Smooth muscle cell (in vitro differentiated cells): ENCODE results near the gene BRMS1. TPM values are rescaled to one million over a fixed set of nuclear protein-coding genes. Genes with fewer than 3 reads are reported as not detected.
"Not testable (repeated sequence)": the region's sequence is repeated elsewhere in the genome, so short reads cannot be mapped to it uniquely, and the experiment has no call there.

ENCODE experiments used
- DNase-seq: peaks from one replicate; lab custom pipeline; 2025; ENCODE audit not compliant: unreplicated experiment; lab: John Stamatoyannopoulos, UW
- H2AFZ ChIP-seq: fragments of 200-600 bp; sonication (generic); 2 replicates; pipeline ENCODE4 v1.6.0; 2016; ENCODE audit warnings: antibody characterized with exemption, low read depth, mild to moderate bottlenecking
- H3F3A ChIP-seq: fragments of 200-600 bp; sonication (generic); 2 replicates; pipeline ENCODE4 v1.6.0; 2017; ENCODE audit warnings: antibody characterized with exemption, low read depth
- H3K27ac ChIP-seq: fragments of 200-600 bp; sonication (generic); 2 replicates; pipeline ENCODE4 v1.5.1; 2016; ENCODE audit warnings: low read depth, mild to moderate bottlenecking
- H3K27me3 ChIP-seq: fragments of 200-600 bp; sonication (generic); 2 replicates; pipeline ENCODE4 v1.6.1; 2016; ENCODE audit warnings: low read depth, mild to moderate bottlenecking
- H3K36me3 ChIP-seq: fragments of 200-600 bp; sonication (generic); 2 replicates; pipeline ENCODE4 v1.5.1; 2016; ENCODE audit warnings: low read depth
- H3K4me1 ChIP-seq: fragments of 200-600 bp; sonication (generic); 2 replicates; pipeline ENCODE4 v1.5.1; 2016; ENCODE audit warnings: low read depth
- H3K4me2 ChIP-seq: fragments of 200-600 bp; sonication (generic); 2 replicates; pipeline ENCODE4 v1.6.0; 2016; ENCODE audit warnings: mild to moderate bottlenecking
- H3K4me3 ChIP-seq: fragments of 200-600 bp; sonication (generic); 2 replicates; pipeline ENCODE4 v1.5.1; 2016; ENCODE audit warnings: mild to moderate bottlenecking
- H3K79me2 ChIP-seq: fragments of 200-600 bp; sonication (generic); 2 replicates; pipeline ENCODE4 v1.6.0; 2016; ENCODE audit warnings: low read depth, mild to moderate bottlenecking
- H3K9ac ChIP-seq: fragments of 200-600 bp; sonication (generic); 2 replicates; pipeline ENCODE4 v1.6.0; 2016; ENCODE audit warnings: low read depth
- H3K9me3 ChIP-seq: fragments of 200-600 bp; sonication (generic); replicated peaks from 2 replicates; pipeline ENCODE4 v1.5.1; 2016; ENCODE audit warnings: low read depth
- H4K20me1 ChIP-seq: fragments of 200-600 bp; sonication (generic); 2 replicates; pipeline ENCODE4 v1.6.0; 2016; ENCODE audit warnings: low read depth
- CTCF ChIP-seq: fragments of 200-600 bp; sonication (generic); IDR thresholded peaks from 2 replicates; pipeline ENCODE4 v1.5.1; 2017; ENCODE audit warnings: borderline replicate concordance, mild to moderate bottlenecking, antibody characterized with exemption; ENCODE audit not compliant: insufficient read depth, poor library complexity, severe bottlenecking
- WGBS: methylation state at CpG from one replicate; pipeline ENCODE4 v1.1.7; 2016; ENCODE audit warnings: low lambda C conversion rate; 5-methylcytosine and 5-hydroxymethylcytosine counted together
- polyA plus RNA-seq: library from polyadenylated mRNA; unstranded; fragments of >200 nt; fragmentation: Nextera tagmentation; extraction: Ambion mirVana; gene quantifications from 2 replicates; pipeline ENCODE4 v1.2.1, GENCODE V29; 2016
- total RNA-seq: library from RNA; depleted of rRNA; stranded (reverse); fragments of >200 nt; gene quantifications from 2 replicates; pipeline ENCODE4 v1.2.3, GENCODE V29; 2014

Gene BRMS1
- total and polyA plus RNA-seq, 2 experiments from 2014 or later = 23.8 to 44.2 TPM

- WGBS = 96% methylated on average over 14 of the region's 15 CpGs
- H3K4me2 ChIP-seq = no peak overlapping the region
- no peaks in the 10 kb centered on the region for H4K20me1 ChIP-seq
- H3K4me3 ChIP-seq = no peak overlapping the region
- H3F3A ChIP-seq = no peaks in the 10 kb centered on the region
- TF ChIP-seq CTCF = no peak
- H3K27ac ChIP-seq = no peak overlapping the region
- no peak for DNase-seq
- H3K79me2 ChIP-seq = no peaks in the 10 kb centered on the region
- H3K9ac ChIP-seq = no peak overlapping the region
- H3K27me3 ChIP-seq = no peaks in the 10 kb centered on the region
- no peaks in the 10 kb centered on the region for H3K4me1 ChIP-seq
- H3K36me3 ChIP-seq = no peaks in the 10 kb centered on the region
- H2AFZ ChIP-seq = no peak overlapping the region
- no peaks in the 10 kb centered on the region for H3K9me3 ChIP-seq
Measured at GRCh38 chr11:66360406-66361073, 15.6 kb upstream of the BRMS1 start.

DNA sequence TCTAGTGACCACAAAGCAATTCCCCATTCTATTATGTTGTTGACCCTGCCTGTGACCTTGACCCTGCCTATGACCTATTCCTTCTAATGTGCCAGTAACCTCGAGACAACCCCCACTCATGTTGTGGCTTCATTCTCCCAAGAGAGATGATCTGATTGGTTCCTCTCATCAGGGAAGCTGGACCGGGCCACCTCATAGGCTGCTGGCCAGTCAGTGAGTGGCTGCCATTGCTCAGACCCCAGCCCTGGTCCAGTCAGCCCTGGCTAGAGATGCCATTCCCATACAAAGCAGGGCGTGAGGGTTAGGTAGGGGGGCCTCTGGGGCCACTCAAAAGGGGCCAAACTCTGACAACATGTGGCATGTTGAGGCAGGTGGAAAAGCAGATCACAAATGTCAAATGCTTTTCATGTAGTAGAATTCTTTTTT, 14.8 kb upstream of the BRMS1 start:
- whole genome bisulfite sequencing = 81% methylated on average over 3 of the region's 3 CpGs

DNA sequence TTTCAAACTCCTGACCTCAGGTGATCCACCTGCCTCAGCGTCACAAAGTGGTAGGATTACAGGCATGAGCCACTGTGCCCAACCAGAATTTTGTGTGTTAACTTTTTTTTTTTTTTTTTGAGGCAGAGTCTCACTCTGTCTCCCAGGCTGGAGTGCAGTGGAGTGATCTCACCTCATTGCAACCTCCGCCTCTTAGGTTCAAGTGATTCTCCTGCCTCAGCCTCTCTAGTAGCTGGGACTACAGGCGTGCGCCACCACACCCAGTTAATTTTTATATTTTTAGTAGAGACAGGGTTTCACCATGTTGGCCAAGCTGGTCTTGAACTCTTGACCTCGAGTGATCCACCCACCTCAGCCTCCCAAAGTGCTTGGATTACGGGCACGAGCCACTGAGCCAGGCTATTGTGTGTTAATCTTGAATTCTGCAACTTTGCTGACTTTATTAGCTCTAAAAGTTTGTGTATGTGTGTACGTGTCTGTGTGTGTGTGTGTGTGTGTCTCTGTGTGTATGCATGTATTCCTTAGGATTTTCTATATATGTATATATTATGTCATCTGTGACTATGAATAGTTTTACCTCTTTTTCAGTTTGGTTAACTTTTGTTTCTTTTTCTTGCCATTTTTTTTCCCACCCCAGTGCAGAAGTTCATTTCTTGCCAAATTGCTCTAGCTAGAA, 5.8 kb upstream of the BRMS1 start:
- not testable (repeated sequence) for H4K20me1 ChIP-seq, H3F3A ChIP-seq, H3K27me3 ChIP-seq, H3K4me2 ChIP-seq, DNase-seq, H3K9me3 ChIP-seq, H3K36me3 ChIP-seq, H3K79me2 ChIP-seq, H3K4me3 ChIP-seq, H2AFZ ChIP-seq, H3K9ac ChIP-seq, H3K27ac ChIP-seq
- peaks cover 12% of the 10 kb centered on the region for H3K4me1 ChIP-seq
- WGBS = 82% methylated on average over 8 of the region's 8 CpGs

More for the DNA sequence above, 14.8 kb upstream of the BRMS1 start:
- Histone ChIP-seq H3K79me2 (no peaks in the 10 kb centered on the region), H3K27me3 (no peaks in the 10 kb centered on the region), H2AFZ (no peak overlapping the region), H3K9ac (no peak overlapping the region), H3F3A (no peaks in the 10 kb centered on the region), H3K9me3 (no peaks in the 10 kb centered on the region), H3K36me3 (no peaks in the 10 kb centered on the region), H3K4me3 (no peak overlapping the region), H4K20me1 (no peaks in the 10 kb centered on the region), H3K4me2 (no peak overlapping the region), H3K27ac (no peak overlapping the region), H3K4me1 (no peaks in the 10 kb centered on the region)
- no peak for DNase-seq
- TF ChIP-seq CTCF = no peak

DNA sequence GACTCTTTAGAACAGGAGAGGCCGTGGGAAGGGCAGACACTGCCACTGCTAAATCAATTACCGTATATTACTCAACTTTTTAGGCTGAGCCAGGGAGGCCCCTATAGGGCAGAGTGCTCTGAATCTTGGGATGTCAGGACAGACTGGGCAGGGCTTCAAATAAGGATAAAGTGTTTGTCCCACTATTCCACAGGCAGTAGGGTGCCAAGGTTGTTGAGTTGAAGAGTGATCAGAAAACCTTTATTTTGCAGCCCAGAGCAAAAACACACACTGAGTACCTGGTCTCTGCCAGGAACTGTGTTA, 4.1 kb upstream of the BRMS1 start:
- no peak overlapping the region for H3K4me3 ChIP-seq
- H4K20me1 ChIP-seq = no peaks in the 10 kb centered on the region
- TF ChIP-seq CTCF = no peak
- H3K27ac ChIP-seq = no peak overlapping the region
- DNase-seq = no peak
- WGBS = 70% methylated on average over 2 of the region's 2 CpGs
- H3K79me2 ChIP-seq = peaks cover 15% of the 10 kb centered on the region
- no peaks in the 10 kb centered on the region for H3K27me3 ChIP-seq
- no peak overlapping the region for H3K4me2 ChIP-seq
- H3K36me3 ChIP-seq = no peaks in the 10 kb centered on the region
- peaks cover 23% of the 10 kb centered on the region for H3K4me1 ChIP-seq
- H3K9ac ChIP-seq = no peak overlapping the region
- H3F3A ChIP-seq = no peaks in the 10 kb centered on the region
- no peaks in the 10 kb centered on the region for H3K9me3 ChIP-seq
- H2AFZ ChIP-seq = no peak overlapping the region
